ENCODE measurements around the gene ANO4. TPM values are rescaled to one million over a fixed set of nuclear protein-coding genes. Genes with fewer than 3 reads are reported as not detected.

ANO4 gene
- total RNA-seq (2014; rRNA removed; shearing (Covaris generic)) = not detected in 2 replicates
- not detected in 2 replicates for polyA plus RNA-seq (2014; cell fraction: nucleus; rRNA removed)

DNA sequence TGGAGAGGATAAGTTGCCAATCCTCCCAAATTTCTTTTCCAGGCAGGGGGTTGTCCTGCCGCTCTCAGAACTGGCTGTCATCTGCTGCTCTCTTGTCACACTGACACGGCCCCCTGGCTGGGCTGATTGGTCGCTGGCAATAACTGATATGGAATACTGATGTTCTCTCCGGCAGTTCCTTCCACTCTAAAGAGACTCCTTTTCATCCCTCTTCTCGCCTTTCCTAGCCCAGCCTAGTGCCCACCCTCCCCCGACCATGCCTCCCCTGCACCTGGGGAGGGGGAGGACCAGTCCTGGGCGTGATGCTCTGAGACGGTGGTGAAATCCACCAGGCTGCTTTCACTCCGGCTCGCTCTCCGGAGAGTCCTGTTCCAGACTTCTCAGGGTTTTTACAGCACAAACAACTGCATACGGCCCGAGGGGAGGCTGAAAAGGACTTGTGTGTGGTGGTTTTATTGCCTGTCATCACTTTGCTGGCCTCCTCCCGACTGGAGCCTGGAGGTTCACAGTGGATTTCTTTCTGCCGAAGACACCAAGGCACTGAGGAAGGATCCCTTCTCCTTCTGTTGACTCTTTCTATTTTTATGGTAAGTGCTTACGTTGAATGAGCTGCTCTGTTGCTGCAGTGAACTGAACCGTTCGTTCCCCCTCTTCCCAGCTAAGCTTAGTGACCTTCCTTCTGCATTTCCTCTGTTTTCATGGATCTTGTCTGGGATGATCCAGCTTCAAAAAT, at the start of gene ANO4:
ANO4 (plus strand) TSS at position 336 of the 733 bp plus-strand sequence. CDS start 107,010 bp downstream, outside the sequence.
- no peak for DNase-seq (ENCODE audit: extremely low read depth, low read depth)

DNA sequence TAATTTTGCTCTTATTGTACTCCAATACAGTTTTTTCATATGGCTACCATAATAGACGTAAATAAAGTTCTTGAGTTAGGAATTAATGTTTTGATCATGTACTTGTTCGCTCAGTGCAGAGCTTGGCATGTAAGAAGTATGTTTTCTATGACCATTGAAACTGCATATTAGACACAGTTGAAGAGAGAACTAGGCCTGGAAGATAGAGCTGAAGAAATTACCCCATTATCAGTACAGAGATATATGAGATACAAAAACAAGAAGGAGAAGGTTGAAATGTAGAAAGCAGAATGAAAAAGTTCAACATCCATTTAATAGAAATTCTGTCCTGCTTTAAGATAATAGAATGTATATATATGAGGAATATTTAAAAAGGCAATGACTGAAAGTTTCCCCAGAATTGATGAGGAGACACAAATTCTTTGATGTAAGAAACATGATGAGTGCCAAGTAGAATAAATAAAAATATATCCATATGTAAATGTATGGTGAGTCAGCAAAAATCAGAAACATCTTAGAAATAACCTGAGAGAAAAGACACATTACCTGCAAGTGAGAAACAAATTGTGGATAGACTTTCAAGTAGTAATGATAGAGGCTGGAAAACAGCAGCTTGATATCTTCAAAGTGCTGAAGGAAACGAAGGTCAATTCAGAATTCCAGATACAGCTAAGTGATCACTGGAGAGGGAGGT, 49.1 kb upstream of the ANO4 start:
- no peak for DNase-seq (ENCODE audit: extremely low read depth, low read depth)

- DNase-seq (ENCODE audit: extremely low read depth, low read depth) = no peak
Measured at GRCh38 chr12:100752841-100753240, 41.7 kb upstream of the ANO4 start.

- no peak for DNase-seq (ENCODE audit: extremely low read depth, low read depth)
Measured at GRCh38 chr12:100753837-100754236, 40.7 kb upstream of the ANO4 start.

DNA sequence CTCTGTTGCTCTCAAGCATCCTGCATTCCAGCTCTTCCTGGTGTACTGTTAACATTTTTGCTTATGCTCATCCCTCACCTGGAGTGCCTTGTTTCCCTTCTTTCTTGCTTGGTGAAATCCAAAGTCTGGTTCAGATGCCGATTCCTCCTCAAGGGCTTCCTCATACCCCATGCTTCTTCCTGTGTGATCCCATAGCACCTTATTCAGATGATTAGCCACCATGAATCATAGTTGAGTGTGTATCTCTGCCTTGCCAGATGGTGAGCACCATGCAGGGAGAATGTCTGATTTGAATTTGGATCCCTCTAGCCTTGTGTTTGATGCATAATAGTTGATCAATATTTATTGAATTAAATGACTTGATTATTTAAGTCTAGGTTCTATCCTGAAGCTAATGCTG, 39.4 kb upstream of the ANO4 start:
- no peak for DNase-seq (ENCODE audit: extremely low read depth, low read depth)

- DNase-seq (ENCODE audit: extremely low read depth, low read depth) = no peak
Measured at GRCh38 chr12:100758083-100758482, 36.5 kb upstream of the ANO4 start.

DNA sequence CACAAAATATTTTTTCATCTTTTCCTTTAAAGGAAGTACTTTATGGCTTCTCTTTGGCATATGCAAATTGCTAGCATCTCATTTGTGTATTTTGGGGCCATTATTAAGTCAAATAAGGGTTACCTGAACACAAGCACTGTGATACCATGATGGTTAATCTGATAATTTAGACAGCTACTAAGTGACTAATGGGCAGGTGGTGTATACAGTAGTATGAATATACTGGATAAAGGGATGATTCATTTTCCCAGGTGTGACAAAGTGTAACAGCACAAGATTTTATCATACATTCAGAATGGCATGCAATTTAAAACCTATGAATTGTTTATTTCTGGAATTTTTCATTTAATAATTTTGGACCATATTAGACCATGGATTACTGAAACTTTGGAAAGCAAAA, 27.2 kb upstream of the ANO4 start:
- DNase-seq (ENCODE audit: extremely low read depth, low read depth) = no peak

DNA sequence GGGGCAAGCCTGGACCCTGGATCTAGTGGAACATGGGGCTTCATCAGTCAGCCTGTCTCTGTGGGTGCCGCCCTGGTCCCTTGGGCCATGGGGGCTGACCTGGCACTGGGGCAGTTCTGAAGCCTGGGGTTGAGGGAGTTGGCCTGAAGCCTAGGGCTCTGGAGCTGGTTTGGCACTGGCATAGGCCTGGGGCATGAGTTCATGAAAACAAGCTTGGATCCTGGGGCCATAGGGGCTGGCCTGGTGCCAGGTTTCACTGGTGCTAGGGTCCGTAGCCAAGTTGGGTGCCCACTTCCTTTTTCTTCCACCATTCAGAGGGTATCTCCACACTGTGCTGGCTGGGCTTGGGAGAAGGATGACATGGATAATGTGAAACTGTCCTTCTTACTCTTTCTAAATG, 26.6 kb upstream of the ANO4 start:
- DNase-seq (ENCODE audit: extremely low read depth, low read depth) = no peak

DNA sequence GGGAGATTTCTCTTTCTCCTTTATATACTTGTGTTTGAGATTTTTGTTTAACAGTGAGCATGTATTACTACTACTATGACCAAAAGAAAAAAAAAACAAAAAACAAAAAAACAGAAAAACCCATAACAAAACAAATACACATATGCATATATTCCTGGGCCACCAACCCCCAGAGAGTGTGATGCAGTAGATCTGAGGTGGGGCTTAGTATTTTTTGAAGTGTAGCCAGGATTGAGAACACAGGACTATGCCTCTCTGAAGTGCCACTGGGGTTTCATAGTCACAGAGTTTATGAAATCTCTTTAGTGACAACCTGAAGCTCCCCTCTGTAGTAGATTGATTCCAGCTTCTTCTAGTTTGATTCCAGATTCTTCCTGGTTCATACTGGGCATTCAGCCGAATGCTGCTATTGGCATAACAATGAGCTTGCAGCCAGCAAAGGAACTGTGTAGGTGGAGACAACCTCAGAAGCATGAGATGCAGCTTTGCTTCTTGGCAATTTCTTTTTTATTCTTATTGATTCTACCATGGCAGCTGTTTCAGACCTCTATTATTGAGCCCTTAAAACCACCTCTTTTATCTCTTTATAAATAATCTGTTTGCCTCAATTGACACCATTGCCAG, 15.5 kb upstream of the ANO4 start:
- DNase-seq (ENCODE audit: extremely low read depth, low read depth) = no peak

- DNase-seq (ENCODE audit: extremely low read depth, low read depth) = peak; percentile 7
Measured at GRCh38 chr12:100789146-100789545, 5.4 kb upstream of the ANO4 start.

- DNase-seq (ENCODE audit: extremely low read depth, low read depth) = no peak
Measured at GRCh38 chr12:100789975-100790374, 4.6 kb upstream of the ANO4 start.

- no peak for DNase-seq (ENCODE audit: extremely low read depth, low read depth)
Measured at GRCh38 chr12:100790552-100790951, 4.0 kb upstream of the ANO4 start.

- no peak for DNase-seq (ENCODE audit: extremely low read depth, low read depth)
Measured at GRCh38 chr12:100793182-100793581, 1.4 kb upstream of the ANO4 start.

DNA sequence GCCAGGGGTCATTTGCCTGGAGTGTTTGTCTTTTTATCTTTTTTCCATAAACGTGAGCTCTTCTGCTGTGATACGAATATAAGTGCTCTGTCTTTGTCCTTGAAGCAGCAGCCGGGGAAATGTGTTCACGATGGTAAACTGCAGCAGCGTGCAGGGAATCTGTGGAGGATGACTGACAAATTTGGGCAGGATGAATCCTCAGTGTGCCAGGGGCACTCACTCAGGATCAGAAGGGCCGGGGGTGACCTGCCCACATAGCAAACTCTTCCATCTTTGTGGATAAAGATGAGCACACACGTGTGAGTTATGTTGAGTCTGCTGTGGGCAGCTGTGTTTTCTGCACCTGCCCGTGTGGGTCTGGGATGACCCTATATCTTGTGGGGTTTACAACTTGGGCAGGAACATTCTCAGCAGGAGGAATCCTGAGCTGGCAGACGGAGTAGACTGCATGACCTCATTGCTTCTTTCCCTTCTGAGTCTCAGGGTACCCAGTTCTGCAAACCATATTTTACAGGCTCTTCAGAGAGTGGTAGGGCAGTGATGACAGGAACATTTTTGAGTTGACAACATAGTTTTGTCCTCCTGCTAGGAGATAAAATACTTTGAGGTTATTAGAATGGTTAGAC, 711 bp downstream of the ANO4 start:
- DNase-seq (ENCODE audit: extremely low read depth, low read depth) = no peak

DNA sequence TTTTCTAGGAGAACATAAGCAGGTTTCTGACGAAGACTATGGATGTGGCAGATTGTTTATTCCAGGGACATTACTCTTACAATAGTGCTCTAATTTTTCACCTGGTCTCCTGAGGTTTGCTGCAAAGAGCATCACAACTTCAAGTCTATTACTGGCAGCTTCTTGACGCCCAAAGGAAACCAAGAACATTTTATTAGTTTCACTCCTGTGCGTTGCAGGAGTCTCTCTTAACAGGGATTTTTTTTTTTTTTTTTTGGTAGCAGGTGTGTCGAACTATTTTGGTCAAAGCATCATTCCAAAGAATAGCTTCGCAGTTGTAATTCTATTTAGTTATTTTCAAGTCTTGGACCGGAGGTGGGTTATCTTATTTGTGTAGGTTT, 1.2 kb downstream of the ANO4 start:
- DNase-seq (ENCODE audit: extremely low read depth, low read depth) = no peak

GRCh38 chr12:100796621-100797020, 2.0 kb downstream of the ANO4 start:
- no peak for DNase-seq (ENCODE audit: extremely low read depth, low read depth)

DNA sequence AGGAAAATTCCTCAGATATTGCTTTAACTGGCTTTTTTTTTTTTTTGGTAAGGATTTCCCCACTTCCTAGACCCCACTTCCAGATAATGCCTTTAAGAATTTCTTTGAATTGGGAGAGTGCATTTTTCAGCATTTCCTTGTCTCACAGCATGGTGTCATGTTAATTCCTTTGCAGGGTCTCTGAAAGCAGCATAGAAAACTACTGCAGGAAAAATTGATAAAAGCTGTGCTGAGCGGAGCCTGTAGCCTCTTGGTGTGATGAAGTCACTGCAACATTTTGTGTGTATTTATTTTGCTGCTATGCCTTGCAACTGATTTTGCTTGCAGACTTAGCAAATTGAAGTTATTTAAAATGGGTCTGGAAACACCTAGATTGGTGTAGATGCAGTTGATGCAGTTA, 2.7 kb downstream of the ANO4 start:
- no peak for DNase-seq (ENCODE audit: extremely low read depth, low read depth)

DNA sequence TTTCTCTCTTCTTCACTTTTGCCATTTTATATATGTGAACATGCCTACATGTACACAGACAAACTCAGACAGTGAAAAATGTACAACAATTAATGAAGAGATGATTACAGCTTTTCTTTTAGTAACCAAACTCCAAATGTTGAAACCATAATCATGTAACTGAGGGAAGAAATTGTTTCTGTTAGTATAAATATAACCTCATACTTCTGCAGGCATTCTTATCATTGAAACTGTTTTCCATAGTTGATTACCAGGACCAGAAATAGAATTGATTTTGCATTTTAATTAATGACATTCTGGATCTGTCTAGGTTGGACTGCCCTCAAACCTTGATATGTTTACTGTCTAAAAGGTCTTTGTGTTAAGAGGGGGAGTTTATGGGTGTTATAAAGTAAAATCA, 3.2 kb downstream of the ANO4 start:
- DNase-seq (ENCODE audit: extremely low read depth, low read depth) = no peak

- DNase-seq (ENCODE audit: extremely low read depth, low read depth) = no peak
Measured at GRCh38 chr12:100798286-100799160, 3.9 kb downstream of the ANO4 start.

DNA sequence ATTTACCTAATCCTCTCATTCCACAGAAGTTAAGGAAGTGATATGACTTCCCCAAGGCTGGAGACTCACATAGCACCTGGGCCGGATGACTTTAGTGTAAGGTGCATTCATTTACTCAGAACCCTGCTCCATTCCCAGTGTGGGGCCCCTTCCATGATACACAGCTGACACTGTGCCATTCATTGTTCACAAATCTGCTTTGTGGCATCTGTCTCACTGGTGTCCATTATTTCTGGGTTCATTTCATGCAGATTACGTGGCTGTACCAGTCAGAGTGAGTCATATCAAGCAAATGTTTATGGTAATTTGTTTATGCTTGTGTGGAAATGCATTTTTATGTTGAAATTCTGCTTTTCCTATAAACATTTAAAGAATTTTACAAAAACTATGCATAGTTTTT, 5.2 kb downstream of the ANO4 start:
- no peak for DNase-seq (ENCODE audit: extremely low read depth, low read depth)
